GM18507 (cell line): ENCODE data around the gene ZNHIT2.
A peak's percentile ranks its signal among the peaks of the same experiment; 100 is the strongest.

Experiments used
- DNase-seq: peaks from one replicate; pipeline ENCODE4 v3.0.0; 2011; ENCODE audit warnings: low read depth; ENCODE audit not compliant: insufficient read length; ENCODE audit errors: extremely low spot score
- FAIRE-seq: peaks from 2 replicates; lab custom pipeline; 2011; peaks lifted over from hg19 to GRCh38; lab: Jason Lieb, UNC

Gene ZNHIT2

DNA sequence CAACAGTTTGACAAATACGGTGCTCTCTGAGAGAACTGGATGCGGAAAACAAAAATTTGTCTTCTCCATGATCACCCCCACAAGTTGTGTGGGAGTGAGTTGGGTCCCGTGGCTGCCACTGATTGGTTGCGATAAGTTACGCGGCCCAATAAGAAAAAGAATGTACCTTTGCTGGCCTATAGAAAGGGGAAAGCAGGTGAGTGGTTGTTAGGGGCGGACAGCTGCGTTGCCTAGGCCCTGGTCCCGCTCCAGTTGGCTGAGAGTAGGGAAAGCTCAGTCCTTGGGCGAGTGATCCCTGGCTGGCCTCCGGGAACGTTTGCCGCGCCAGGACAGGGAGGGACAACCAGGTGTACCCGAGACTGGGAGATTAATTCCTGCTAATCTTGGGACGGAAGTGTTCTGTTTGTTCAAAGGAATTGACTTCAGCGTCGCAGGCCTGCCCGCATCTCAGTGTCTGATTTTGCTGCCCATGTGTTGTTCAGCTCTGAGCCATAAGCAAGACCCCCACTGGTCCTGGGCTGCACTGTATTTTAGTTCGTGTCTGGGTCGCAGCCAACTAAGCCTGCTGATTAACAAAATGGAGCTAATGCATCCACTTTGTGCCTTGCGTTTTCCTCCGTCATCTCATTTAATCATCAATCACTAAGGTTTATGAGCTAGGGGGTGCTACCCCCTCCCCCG lies 17.6 kb upstream of the ZNHIT2 start:
- DNase-seq (peak; percentile 89), FAIRE-seq (peak; percentile 95)

DNA sequence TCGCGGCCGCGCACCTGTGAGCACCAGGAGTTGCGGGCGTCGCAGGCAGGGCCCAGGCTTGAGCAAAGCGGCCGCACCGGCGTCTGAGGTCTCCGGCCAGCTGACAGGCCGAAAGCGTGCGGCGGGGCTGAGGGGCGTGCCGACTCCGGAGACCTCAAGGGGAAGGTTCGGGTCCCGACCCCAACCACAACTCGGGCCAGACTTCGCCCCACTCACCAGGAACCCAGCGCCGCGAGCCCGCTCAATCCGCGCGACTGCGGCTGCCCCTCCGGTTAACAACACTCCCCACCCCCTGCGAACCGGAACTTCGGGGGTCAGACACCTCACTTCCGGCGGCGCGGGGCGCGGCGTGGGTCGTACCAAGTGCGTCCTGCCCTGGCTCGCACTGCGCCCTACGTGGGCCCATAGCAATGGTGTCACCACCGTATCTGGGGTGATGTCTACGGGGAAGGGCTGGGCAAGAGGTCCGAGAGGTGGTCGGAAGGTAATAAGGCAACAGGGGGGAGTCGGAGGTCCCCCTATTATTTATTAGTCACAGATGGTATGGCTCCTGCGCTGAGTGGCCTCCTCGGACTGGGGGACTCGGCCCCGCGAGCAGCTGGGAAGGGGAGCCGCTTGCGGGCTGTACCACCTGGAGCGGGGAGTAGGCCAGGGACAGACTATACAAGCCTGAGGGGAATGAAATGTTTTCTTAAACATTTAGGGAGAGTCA lies 16.9 kb upstream of the ZNHIT2 start, which contains the start of gene SYVN1:
SYVN1 (minus strand) TSS at position 280 of the 712 bp plus-strand sequence. CDS start 918 bp downstream, outside the sequence.
- DNase-seq (peak; percentile 81), FAIRE-seq (no peak)

DNA sequence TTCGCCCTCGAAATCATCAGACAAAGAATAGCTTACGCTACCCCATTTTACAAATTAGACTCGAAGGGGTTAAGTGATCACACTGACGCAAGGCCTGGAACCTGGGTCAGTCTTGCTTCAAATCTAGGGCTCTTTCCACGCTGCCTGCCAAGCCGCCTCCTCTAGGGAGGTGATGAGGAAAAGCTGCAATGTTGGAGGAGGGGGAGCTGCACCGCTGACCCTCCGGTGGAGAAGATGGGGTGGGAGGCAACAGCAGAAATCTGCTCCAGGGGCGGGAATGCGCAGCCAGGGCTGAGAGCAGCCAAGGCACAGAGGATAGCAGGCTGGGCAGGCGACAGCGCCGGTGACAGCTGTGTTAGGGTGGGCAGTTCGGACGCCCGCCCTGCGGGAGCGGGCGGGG lies 16.2 kb upstream of the ZNHIT2 start:
- FAIRE-seq (no peak), DNase-seq (no peak)

DNA sequence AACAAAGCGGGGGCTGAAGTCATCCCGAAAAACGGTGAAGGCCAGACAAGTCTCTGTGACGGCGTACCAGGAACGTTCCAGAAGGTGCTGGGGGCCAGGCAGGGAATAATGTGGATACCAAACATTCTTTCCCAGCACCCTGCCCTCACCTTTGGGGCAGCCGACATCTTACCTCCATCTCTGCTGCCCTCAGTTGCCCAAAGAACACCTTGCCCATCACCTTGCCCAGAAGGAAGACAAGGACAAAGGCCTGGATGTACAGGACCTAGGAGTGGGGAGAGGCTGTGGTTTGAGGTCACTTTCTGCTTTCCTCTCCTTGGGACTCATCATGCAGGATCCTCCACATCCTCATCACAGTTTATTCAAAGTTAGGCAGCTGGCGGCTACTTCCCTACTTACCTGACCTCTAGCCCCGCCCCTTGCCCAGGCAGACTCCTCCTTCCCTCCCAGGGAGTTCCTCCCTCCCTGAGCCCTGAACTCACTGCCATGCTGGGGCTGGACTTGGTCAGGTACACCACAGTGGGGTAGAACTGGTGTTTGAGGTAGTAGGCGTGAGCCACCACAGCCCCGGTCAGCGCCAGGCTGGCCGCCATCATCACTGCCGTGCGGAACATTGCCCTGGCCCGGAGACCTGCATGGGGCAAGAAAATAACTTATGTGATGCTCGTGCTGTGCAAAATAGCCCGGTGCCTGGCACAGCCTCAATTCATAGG lies 15.6 kb upstream of the ZNHIT2 start:
- peak; percentile 85 for FAIRE-seq
- no peak for DNase-seq

DNA sequence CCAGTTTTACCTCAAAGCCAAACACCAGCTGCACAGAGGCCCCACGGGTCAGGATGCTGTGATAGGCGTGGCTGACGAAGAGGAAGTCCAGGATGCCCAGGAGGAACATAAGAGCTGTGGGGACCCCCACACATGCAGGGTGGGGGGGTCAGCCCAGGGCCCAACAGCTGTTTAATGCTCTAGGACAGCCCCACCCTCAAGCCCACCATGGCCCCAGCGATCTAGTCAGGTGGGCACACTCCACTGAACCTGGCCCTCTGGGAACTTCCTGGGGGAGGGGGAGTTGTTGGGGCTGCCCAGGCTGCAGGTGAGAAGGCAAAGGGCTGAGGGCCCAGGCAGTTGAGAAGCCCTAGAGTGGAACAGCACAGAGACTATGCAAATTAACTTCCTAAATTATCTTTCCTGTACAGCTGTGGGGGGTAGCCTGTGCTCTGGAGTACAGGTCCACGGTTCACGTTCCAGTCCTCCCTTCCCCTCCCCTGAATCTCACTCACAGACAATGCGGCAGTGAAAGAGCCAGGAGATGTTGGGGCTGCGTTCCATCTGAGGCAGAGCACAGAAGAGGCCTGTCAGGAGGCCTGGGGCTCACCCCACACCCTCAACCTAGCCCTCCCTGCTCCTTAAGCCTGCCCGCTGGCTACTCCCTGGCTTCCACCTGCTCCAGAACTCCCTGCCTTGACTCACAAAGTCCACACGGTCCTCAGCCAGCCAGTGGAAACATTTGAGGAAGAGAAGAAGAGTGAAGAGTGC lies 14.9 kb upstream of the ZNHIT2 start:
- FAIRE-seq: peak; percentile 94
- no peak for DNase-seq

DNA sequence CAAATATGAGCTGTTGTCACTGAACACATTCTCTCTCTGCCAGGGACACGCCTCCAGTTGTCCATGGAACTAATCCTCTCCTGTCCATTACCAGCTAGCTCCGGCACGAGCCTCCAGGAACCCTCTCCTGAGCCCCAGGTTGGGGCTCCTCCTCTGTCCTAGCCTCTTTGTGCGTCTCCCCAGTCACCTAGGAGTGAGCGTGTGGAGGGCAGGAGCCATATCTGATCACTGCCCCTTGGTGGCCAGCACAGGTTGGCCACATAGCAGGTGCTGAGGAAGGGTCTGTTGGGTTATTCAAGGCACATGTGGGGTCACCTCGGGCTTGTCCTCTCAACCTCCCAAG lies 14.4 kb upstream of the ZNHIT2 start:
- DNase-seq (no peak), FAIRE-seq (no peak)

DNA sequence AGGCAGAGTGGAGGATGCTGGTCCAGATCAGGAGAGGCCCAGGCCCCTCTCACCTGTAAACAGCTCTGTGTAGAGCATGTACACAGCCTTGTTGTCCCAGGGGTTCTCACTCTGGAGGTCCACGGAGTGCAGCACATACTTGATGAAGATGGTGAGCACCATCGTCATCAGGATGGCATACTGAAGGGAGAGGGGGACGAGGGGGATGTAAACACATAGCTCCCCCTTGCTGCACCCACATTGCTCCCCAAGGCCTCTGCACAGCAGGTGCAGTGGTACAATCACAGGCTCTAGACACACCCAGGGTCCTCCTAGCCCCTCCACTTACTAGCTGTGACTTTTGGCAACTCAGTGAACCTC lies 13.9 kb upstream of the ZNHIT2 start:
- FAIRE-seq (no peak), DNase-seq (no peak)

DNA sequence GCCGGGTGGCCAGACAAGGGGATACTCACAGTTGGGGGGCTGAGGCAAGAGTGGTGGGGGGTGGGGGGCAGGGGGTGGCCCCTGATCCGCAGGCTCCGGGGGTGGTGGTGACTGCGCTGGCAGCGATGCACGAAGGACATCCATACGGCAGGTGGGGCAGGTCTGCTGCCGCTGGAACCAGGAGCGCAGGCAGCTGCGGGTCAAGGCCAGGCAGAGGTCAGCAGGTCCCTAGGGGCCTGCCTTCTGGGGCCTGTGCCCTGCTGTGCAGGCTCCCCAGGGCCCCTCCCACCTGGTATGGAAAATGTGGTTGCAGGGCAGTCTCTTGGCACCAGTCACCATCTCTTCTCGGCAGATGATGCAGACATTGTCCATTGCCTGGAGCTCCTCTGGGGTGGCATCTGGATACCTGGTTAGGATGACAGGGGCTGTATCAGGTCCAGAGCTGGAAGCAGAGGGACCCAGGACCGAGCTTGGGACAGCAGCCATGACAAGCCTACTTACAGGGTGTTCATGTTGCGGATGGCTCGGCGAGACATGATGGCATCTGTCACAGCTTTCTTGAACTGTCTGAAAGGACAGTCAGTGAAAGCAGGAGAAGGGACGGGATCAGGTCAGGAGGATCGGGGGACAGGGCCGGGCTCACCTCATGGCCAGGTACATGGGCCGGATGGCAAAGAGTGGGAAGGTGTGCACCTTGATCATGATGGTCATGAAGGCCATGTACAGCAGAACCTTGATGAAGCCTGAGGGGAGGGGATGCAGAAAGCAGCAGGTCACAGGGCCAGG lies 13.3 kb upstream of the ZNHIT2 start:
- DNase-seq (no peak), FAIRE-seq (no peak)

DNA sequence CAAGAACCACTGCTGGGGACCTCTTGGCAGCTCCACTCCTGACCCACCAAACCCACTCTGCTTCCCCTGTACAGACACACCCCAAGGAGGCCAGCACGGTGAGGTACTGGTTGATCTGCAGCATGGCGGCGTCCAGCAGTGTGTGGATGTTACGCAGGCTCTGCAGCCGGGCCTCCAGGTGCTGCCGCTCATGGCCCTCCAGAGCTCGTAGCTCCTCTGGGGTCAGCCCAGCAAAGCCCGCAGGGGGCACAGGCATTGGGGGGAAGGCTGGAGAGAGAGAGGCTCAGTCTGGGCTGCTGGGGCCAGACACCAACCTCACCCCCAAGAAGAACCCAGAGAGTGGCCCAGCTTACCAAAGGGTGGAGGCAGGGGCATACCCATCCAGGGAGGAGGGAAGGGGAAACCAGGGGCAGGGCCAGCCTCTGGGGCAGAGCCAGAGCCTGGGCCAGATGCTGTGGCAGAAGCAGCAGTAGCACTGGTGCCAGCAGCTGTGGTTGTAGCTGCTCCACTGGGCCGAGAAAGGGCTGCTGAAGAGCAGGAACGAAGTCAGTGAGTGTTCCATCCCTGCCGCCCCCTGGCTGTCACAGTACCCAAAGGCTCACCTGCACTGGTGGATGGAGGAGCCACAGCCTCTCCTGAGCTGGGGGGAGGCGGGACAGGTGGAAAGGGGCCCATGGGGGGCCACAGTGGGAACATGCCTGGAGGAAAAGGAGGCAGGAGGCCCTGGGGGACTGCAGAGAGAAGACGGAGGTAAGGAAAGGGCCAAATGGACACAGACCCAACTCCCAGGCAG lies 12.3 kb upstream of the ZNHIT2 start:
- no peak for FAIRE-seq
- DNase-seq: no peak

DNA sequence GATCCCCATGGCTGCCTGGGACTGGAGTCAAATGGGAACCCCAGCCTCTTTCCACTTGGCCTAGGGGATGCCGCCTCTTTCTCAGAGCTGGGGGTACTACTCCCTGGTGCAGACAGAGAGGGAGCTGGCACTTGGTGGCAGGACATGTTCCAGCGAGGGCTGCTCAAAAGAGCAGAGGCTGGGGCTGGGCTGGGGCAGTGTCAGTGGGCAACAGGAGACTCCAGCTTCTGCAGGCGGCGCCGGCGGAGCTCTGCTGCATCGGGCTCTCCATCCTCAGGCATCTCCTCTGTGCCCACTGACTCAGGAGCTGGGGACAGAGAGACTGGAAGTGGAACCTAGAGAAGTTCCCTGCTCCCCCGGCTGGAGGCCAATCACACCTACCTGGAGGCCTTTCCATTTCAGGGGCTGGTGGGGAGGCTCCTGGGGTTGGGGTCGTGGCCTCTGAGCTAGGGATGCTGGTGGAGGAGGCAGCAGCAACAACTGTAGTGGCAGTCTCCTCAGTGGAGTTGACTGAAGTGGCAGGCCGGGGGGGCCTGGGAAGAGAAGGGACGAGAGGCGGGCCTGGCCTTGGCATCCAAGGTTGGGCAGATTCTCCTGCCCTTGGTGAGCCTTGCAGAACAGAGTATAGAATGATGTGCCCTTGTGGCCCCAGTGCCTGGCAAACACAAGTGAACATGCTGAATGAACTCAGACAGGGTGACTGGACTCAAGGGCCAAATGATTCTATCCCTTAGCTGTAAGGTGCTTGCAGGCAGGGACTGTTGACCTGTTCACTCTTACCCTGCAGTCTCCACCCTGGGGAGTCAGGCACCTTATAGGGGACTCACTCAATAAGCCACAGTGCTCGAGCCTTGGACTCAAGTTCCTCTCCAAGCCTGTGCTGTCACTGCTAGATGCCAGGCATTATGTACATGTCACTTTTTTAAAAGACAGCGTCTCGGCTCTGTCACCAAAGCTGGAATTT lies 11.0 kb upstream of the ZNHIT2 start:
- no peak for FAIRE-seq
- no peak for DNase-seq

DNA sequence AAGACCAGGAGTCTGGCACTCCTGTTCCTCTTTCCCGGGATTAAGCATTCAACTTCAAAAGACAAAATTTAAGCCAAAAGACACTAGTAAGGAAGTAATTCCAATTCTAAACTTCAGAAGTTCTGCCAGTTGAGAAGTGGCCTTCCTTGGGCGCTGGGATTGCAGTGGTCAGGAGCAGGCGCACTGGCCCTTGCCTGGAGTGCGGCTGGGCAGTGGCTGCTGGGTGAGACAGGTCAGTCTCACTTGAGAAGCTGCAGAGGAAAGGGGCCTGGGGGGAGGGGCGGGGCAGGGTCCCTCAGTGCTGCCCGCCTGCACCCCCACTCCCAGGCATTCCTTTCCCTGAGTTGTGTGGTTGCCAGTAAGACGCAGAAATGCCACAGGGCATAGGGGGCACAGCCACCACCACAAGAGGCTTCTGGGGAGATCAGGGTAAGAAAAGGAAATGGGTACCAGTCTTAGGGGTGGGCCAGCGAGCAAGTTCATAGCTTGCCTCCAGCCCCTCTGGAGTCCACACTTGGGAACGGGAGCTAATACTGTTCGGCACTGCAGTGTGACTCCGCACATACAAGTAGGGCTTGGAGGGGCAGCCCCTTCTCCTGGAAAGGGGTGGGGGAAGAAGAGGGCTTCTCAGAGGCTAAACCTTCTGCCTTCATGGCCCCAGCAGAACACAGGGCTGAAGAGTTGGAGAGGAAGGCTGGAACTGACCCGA lies 10.1 kb upstream of the ZNHIT2 start:
- DNase-seq (no peak), FAIRE-seq (no peak)

DNA sequence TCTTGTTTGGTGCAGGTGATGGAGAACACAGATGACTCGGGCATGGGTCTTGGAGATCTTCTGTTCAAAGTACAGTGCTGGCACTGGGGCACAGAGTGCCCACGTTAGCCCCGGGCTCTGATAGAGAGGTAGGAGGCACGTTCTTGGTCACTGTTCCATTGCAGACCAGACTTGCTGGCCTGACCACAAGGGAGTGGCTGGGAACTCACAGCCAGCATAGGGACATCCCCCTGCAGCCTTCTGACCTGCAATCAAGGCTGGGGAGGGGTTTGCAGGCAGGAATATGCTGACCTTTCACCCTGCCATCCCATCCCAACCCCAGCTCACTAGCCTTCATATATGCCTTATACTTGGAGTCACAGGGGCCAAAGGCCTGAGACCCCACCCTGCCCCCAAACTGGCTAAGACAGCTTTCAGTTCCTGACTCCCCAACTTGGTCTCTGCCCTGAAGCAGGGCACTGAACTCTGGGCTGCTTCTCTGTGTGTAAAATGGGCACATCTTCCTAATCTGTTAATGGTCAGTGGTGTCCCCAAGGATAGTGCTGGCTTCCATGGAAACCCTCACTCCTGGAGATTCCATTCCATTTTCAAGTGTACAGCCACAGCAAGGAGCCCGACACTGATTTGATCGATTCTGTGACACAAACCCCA lies 9.2 kb upstream of the ZNHIT2 start:
- no peak for DNase-seq
- FAIRE-seq: no peak

DNA sequence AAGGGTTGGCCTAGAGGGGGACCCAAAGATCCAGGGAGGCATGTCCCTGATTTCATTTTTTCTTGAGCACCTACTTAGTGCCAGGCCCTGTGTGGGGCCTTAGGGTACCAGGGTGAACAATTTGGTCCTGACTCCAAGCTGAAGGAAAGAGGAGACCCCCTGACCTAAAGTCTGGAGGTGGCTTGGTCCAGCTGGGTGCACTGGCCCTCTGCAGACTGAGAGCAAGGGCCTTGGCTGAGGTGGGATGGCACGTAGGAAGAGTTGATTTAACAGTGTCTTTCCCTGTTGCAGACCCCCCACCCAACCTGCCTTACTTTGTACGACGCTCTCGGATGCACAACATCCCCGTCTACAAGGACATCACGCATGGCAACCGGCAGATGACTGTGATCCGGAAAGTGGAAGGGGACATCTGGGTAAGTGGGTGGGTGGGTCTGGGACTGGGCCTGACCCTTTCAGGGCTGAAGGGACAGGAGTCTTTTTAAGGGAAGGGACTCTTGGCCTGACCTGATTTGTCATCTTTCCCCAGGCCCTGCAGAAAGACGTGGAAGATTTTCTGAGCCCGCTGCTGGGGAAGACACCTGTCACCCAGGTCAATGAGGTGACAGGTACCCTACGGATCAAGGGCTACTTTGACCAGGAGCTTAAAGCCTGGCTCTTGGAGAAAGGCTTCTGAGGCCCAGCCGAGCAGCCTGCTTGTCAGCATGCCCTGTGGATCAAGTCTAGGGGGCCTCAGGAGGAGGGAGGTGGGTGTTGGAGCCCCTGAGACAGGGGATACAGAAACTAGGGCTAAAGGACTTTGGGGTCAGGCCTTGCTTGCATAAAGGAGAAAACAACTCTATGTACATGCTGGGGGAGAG lies 7.9 kb upstream of the ZNHIT2 start:
- DNase-seq: no peak
- no peak for FAIRE-seq

DNA sequence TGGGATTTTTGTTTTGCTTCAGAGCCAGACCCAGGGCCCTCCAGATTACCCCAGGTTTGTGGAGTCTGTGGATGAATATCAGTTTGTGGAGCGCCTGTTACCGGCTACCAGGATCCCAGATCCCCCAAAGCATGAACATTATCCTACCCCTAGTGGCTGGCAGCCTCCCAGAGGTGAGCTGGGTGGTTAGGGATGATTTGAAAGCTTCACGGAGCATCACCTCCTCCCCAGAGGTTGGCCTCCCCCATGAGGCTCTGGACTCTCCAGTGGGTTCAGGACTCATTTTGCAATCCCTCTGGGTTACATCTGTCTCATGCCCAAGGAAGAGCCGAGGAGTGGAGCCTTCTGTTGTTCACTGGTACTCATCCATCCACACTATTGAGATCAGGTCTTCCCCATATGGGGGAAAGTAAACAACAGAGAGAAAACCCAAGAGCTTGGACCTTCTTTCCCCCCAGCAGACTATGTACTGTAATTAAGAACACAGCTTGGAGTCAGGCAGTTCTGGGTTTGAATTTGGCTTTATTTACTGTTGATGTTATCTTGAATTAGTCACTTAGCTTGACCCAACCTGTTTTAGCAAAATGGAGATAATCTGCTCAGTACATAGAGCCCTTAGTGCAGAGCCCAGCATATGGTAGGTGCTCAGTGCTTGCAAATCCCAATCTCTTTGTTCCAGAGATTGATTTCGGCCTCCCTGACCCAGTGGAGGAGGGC lies 7.1 kb upstream of the ZNHIT2 start:
- FAIRE-seq: no peak
- DNase-seq: no peak
